ENCODE measurements around the gene CLTRN. TPM values are rescaled to one million over a fixed set of nuclear protein-coding genes. Genes with fewer than 3 reads are reported as not detected.
"Not testable (repeated sequence)": the region's sequence is repeated elsewhere in the genome, so short reads cannot be mapped to it uniquely, and the experiment has no call there.

CLTRN gene
- total RNA-seq: under 1 TPM in 1 of 2 experiments, not detected in 1; 0.18 TPM

GRCh38 chrX:15664487-15665444 lies at the start of gene CLTRN:
Gene CLTRN (minus strand): TSS chrX:15664805. CDS start chrX:15664775, 30 bp downstream.
- no peak within 1 kb of the TSS for H3K27ac Mint-ChIP-seq
- POLR2A ChIA-PET: no interaction called here
- DNase-seq: no peak
- H3K4me1 Mint-ChIP-seq: no peaks in the 10 kb centered on the region
- no peaks in the 10 kb centered on the region for H3K9me3 Mint-ChIP-seq
- no peaks in the 10 kb centered on the region for H3K36me3 Mint-ChIP-seq (ENCODE audit: low read depth)
- H3K27me3 Mint-ChIP-seq: peaks cover 9% of the 10 kb centered on the region
- CTCF ChIA-PET: no interaction called here
- H3K4me3 Mint-ChIP-seq: no peak within 1 kb of the TSS

GRCh38 chrX:15704273-15704672 lies 39.7 kb upstream of the CLTRN start:
- H3K36me3 Mint-ChIP-seq (ENCODE audit: low read depth); H3K27ac Mint-ChIP-seq; POLR2A ChIA-PET; DNase-seq; H3K4me3 Mint-ChIP-seq; H3K9me3 Mint-ChIP-seq; H3K4me1 Mint-ChIP-seq; H3K27me3 Mint-ChIP-seq: not testable (repeated sequence)
- CTCF ChIA-PET: interaction anchor here (0.9 to 1.2 kb wide), 2 partner anchors 10 to 12 kb away, joined by 3 read pairs; no protein-coding TSS in a partner anchor

GRCh38 chrX:15703809-15704208 lies 39.2 kb upstream of the CLTRN start:
- H3K4me3 Mint-ChIP-seq; H3K36me3 Mint-ChIP-seq (ENCODE audit: low read depth); H3K27ac Mint-ChIP-seq; H3K27me3 Mint-ChIP-seq; H3K4me1 Mint-ChIP-seq; H3K9me3 Mint-ChIP-seq; DNase-seq; POLR2A ChIA-PET: not testable (repeated sequence)
- CTCF ChIA-PET: interaction anchor here (1.2 kb wide), 1 partner anchor 10 kb away, joined by 3 read pairs; no protein-coding TSS in a partner anchor

- ChIA-PET CTCF (no interaction called here), POLR2A (no interaction called here)
- H3K27me3 Mint-ChIP-seq: no peaks in the 10 kb centered on the region
- no peak overlapping the region for H3K4me3 Mint-ChIP-seq
- DNase-seq: no peak
- H3K4me1 Mint-ChIP-seq: no peaks in the 10 kb centered on the region
- no peak overlapping the region for H3K27ac Mint-ChIP-seq
- no peaks in the 10 kb centered on the region for H3K9me3 Mint-ChIP-seq
- H3K36me3 Mint-ChIP-seq (ENCODE audit: low read depth): peaks cover 3% of the 10 kb centered on the region
Observed at GRCh38 chrX:15702488-15703371, 38.1 kb upstream of the CLTRN start.

- DNase-seq: no peak
Observed at GRCh38 chrX:15696516-15696915, 31.9 kb upstream of the CLTRN start.

GRCh38 chrX:15694941-15695451 lies 30.4 kb upstream of the CLTRN start:
- Mint-ChIP-seq H3K36me3 (ENCODE audit: low read depth) (peaks cover 34% of the 10 kb centered on the region), H3K4me3 (no peak overlapping the region), H3K4me1 (peaks cover 4% of the 10 kb centered on the region), H3K27me3 (no peaks in the 10 kb centered on the region), H3K9me3 (no peaks in the 10 kb centered on the region), H3K27ac (no peak overlapping the region)
- ChIA-PET CTCF (no interaction called here), POLR2A (no interaction called here)
- DNase-seq: no peak

More at GRCh38 chrX:15696516-15696915, 31.9 kb upstream of the CLTRN start:
- ChIA-PET POLR2A (no interaction called here), CTCF (interaction anchor here (0.7 kb wide), 1 partner anchor 9 kb away, joined by 3 read pairs; no protein-coding TSS in a partner anchor)
- H3K9me3 Mint-ChIP-seq: no peaks in the 10 kb centered on the region
- no peak overlapping the region for H3K27ac Mint-ChIP-seq
- no peak overlapping the region for H3K4me3 Mint-ChIP-seq
- H3K36me3 Mint-ChIP-seq (ENCODE audit: low read depth): peaks cover 27% of the 10 kb centered on the region
- no peaks in the 10 kb centered on the region for H3K27me3 Mint-ChIP-seq
- peaks cover 4% of the 10 kb centered on the region for H3K4me1 Mint-ChIP-seq

- ChIA-PET CTCF (interaction anchor here (1.6 kb wide), 1 partner anchor 71 kb away, joined by 3 read pairs; no protein-coding TSS in a partner anchor), POLR2A (interaction anchor here (1.0 kb wide), 2 partner anchors 72 to 104 kb away, joined by 3 to 4 read pairs; no protein-coding TSS in a partner anchor)
- Mint-ChIP-seq H3K9me3 (no peaks in the 10 kb centered on the region), H3K27me3 (no peaks in the 10 kb centered on the region), H3K4me3 (no peak overlapping the region), H3K27ac (peak overlapping the region; percentile 34), H3K4me1 (peaks cover 16% of the 10 kb centered on the region), H3K36me3 (ENCODE audit: low read depth) (peaks cover 16% of the 10 kb centered on the region)
- DNase-seq: peak; percentile 59
Observed at GRCh38 chrX:15686818-15687685, 22.4 kb upstream of the CLTRN start.

- CTCF ChIA-PET: no interaction called here
- POLR2A ChIA-PET: no interaction called here
- H3K27me3 Mint-ChIP-seq: no peaks in the 10 kb centered on the region
- H3K36me3 Mint-ChIP-seq (ENCODE audit: low read depth): peaks cover 6% of the 10 kb centered on the region
- no peaks in the 10 kb centered on the region for H3K9me3 Mint-ChIP-seq
- no peak overlapping the region for H3K27ac Mint-ChIP-seq
- DNase-seq: no peak
- H3K4me1 Mint-ChIP-seq: peaks cover 36% of the 10 kb centered on the region
- H3K4me3 Mint-ChIP-seq: no peak overlapping the region
Observed at GRCh38 chrX:15683193-15683592, 18.6 kb upstream of the CLTRN start.

GRCh38 chrX:15681433-15681832 lies 16.8 kb upstream of the CLTRN start:
- Mint-ChIP-seq H3K9me3 (no peaks in the 10 kb centered on the region), H3K27me3 (no peaks in the 10 kb centered on the region), H3K4me1 (peaks cover 48% of the 10 kb centered on the region), H3K4me3 (no peak overlapping the region), H3K27ac (no peak overlapping the region), H3K36me3 (ENCODE audit: low read depth) (peaks cover 6% of the 10 kb centered on the region)
- DNase-seq: no peak
- CTCF ChIA-PET: no interaction called here
- POLR2A ChIA-PET: no interaction called here

GRCh38 chrX:15680401-15680800 lies 15.8 kb upstream of the CLTRN start:
- Mint-ChIP-seq H3K27ac (peak overlapping the region; percentile 37), H3K27me3 (no peaks in the 10 kb centered on the region), H3K4me1 (peaks cover 45% of the 10 kb centered on the region), H3K9me3 (no peaks in the 10 kb centered on the region), H3K36me3 (ENCODE audit: low read depth) (peaks cover 6% of the 10 kb centered on the region), H3K4me3 (no peak overlapping the region)
- ChIA-PET CTCF (no interaction called here), POLR2A (no interaction called here)
- DNase-seq: peak; percentile 17

GRCh38 chrX:15679246-15679645 lies 14.6 kb upstream of the CLTRN start:
- ChIA-PET POLR2A (no interaction called here), CTCF (no interaction called here)
- Mint-ChIP-seq H3K4me1 (peaks cover 40% of the 10 kb centered on the region), H3K9me3 (no peaks in the 10 kb centered on the region), H3K27ac (no peak overlapping the region), H3K4me3 (no peak overlapping the region), H3K27me3 (no peaks in the 10 kb centered on the region), H3K36me3 (ENCODE audit: low read depth) (peaks cover 4% of the 10 kb centered on the region)
- no peak for DNase-seq

- Mint-ChIP-seq H3K36me3 (ENCODE audit: low read depth) (peaks cover 4% of the 10 kb centered on the region), H3K27me3 (no peaks in the 10 kb centered on the region), H3K4me3 (no peak overlapping the region), H3K27ac (no peak overlapping the region), H3K9me3 (no peaks in the 10 kb centered on the region), H3K4me1 (peaks cover 45% of the 10 kb centered on the region)
- ChIA-PET POLR2A (no interaction called here), CTCF (no interaction called here)
- no peak for DNase-seq
Observed at GRCh38 chrX:15678339-15678738, 13.7 kb upstream of the CLTRN start.
